Right forelimb (tissue), 1 donor: ENCODE data around the gene RAD51B.

ENCODE experiments used
- DNase-seq: peaks from one replicate; pipeline ENCODE4 v3.0.0-alpha.2; 2018

RAD51B gene

GRCh38 chr14:67835596-67835995 is 16.0 kb downstream of the RAD51B start:
- no peak for DNase-seq

- DNase-seq = peak; percentile 63
These were observed 17.5 kb downstream of the RAD51B start for GRCh38 chr14:67837011-67837624.

GRCh38 chr14:67846029-67846610 is 26.5 kb downstream of the RAD51B start:
- no peak for DNase-seq

GRCh38 chr14:67850066-67850830 is 30.7 kb downstream of the RAD51B start:
- DNase-seq = no peak

GRCh38 chr14:67851785-67852410 is 32.3 kb downstream of the RAD51B start:
- DNase-seq = peak; percentile 42

GRCh38 chr14:67852926-67853604 is 33.5 kb downstream of the RAD51B start:
- no peak for DNase-seq

- no peak for DNase-seq
These were observed 34.1 kb downstream of the RAD51B start for GRCh38 chr14:67853715-67854114.

GRCh38 chr14:67856827-67857226 is 37.2 kb downstream of the RAD51B start:
- DNase-seq = no peak

GRCh38 chr14:67857778-67858350 is 38.3 kb downstream of the RAD51B start:
- DNase-seq = no peak

- no peak for DNase-seq
These were observed 39.7 kb downstream of the RAD51B start for GRCh38 chr14:67859169-67859749.

- DNase-seq = no peak
These were observed 43.6 kb downstream of the RAD51B start for GRCh38 chr14:67863223-67863622.

GRCh38 chr14:67875175-67876006 is 55.8 kb downstream of the RAD51B start:
- no peak for DNase-seq

- DNase-seq = no peak
These were observed 59.4 kb downstream of the RAD51B start for GRCh38 chr14:67879026-67879425.

GRCh38 chr14:67881225-67881624 is 61.6 kb downstream of the RAD51B start:
- no peak for DNase-seq

GRCh38 chr14:67882986-67883555 is 63.5 kb downstream of the RAD51B start:
- DNase-seq = no peak

GRCh38 chr14:67883717-67884116 is 64.1 kb downstream of the RAD51B start:
- DNase-seq = no peak

- no peak for DNase-seq
These were observed 66.6 kb downstream of the RAD51B start for GRCh38 chr14:67886191-67886590.

- no peak for DNase-seq
These were observed 67.9 kb downstream of the RAD51B start for GRCh38 chr14:67887478-67887877.

GRCh38 chr14:67889455-67889854 is 69.9 kb downstream of the RAD51B start:
- DNase-seq = no peak

- DNase-seq = no peak
These were observed 73.0 kb downstream of the RAD51B start for GRCh38 chr14:67892466-67893100.

GRCh38 chr14:67900231-67900630 is 80.7 kb downstream of the RAD51B start:
- no peak for DNase-seq
